Measurements from ENCODE around the gene METRNL. TPM values are rescaled to one million over a fixed set of nuclear protein-coding genes. Genes with fewer than 3 reads are reported as not detected.
"Not testable (repeated sequence)": the region's sequence is repeated elsewhere in the genome, so short reads cannot be mapped to it uniquely, and the experiment has no call there.

The METRNL gene, protein sequence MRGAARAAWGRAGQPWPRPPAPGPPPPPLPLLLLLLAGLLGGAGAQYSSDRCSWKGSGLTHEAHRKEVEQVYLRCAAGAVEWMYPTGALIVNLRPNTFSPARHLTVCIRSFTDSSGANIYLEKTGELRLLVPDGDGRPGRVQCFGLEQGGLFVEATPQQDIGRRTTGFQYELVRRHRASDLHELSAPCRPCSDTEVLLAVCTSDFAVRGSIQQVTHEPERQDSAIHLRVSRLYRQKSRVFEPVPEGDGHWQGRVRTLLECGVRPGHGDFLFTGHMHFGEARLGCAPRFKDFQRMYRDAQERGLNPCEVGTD
- total RNA-seq: 8.5 and 10.3 TPM in 2 replicates

DNA sequence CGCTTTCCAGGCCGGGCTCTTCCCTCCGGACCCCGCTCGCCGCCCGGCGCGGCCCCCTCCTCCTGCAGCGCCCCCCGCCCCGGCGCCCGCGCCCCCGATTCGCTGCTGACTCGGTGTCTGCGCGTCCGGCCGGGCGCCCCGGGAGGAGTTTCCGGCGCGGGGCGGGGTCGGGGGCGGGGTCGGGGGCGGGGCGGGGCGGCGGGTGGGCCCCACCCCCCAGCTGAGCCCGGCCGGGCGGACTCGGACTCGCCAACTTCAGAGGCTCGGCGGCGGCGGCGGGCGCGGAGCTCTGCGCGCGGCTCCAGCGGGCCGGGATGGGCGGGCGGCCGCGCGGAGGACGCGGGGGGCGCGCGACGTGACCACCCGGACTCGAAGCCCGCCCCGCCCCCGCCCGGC is at the start of gene METRNL:
TSS of gene METRNL (plus strand) at position 258 of the 396 bp plus-strand sequence. CDS start 207 bp downstream, outside the sequence.
- intact Hi-C loops (cut with micrococcal nuclease): loop anchor here (1.0 kb wide), 1 partner anchor 28 kb away; no protein-coding TSS in a partner anchor

DNA sequence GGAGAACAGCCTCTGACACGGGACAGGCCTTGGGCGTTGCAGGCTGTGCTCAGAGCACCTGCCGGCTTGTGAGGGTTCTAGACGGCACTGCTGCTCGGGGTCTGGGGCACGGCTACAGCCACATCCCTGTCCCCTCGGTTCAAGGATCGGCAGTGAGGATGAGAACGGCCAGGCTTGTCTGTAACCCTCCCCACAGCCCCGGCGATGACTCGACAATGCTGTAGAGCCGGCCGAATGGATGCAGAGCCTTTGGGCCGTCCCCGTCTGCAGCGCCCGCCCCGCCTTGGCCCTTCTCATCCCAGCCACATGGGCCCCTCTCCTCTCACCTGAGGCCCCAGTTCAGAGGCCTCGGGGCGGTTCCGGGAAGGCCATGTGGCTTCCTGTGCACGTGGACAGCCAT is 49.0 kb upstream of the METRNL start:
- intact Hi-C loops (cut with micrococcal nuclease): no loop called here

DNA sequence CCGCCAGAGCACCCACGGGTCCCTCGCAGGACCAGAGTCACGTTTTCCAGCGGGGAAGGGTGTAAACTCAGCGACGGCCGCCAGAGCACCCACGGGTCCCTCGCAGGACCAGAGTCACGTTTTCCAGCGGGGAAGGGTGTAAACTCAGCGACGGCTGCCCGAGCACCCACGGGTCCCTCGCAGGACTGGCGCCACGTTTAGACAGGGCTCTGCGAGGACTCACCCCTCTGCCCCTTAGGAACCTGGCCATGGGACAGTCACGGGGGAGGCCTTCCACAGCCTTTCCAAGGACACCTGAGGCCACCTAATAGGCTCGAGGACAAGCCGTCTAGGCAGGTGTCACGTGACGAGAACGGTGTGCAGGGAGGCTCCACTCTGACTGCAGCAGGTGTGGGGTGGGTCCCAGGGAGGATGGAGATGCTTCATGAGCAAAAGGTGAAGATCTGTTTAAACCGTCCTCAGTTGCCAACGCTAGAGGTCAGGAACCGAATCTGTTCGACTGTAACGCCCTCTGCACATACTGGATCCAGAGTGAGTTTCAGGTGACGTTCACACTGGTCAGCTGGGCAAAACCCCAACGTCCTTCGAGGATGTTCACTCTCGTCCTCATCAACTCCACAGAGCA is 48.0 kb upstream of the METRNL start:
- intact Hi-C loops (cut with micrococcal nuclease): no loop called here

DNA sequence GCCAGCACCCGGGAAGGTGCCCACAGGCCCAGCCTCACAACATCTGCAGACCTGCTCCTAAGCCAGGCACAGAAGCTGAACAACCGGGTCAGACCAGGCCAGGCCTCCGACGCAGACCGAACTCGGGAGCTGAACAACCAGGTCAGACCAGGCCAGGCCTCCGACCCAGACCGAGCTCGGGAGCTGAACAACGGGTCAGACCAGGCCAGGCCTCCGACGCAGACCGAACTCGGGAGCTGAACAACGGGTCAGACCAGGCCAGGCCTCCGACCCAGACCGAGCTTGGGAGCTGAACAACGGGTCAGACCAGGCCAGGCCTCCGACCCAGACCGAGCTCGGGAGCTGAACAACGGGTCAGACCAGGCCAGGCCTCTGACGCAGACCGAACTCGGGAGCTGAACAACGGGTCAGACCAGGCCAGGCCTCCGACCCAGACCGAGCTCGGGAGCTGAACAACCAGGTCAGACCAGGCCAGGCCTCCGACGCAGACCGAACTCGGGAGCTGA is 47.4 kb upstream of the METRNL start:
- intact Hi-C loops (cut with micrococcal nuclease): not testable (repeated sequence)

DNA sequence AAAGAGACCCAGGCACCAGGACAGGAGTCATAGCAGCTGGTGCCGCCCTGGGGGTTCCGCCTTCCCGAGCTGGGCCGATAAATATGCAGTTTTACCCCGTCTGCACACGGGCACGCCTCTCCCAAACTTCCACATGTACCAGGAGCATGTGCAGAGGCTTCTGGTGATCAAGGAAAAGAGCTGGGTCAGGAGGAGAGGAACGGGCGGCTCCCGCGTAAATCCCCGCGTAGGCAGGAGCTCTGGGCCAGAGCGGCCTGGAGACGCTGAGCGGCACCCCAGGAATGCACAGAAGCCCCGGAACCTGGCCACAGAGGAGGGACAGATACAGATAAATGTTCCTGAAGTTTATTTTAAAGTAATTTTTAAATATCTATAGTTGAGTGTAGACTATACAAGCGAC is 46.6 kb upstream of the METRNL start:
- intact Hi-C loops (cut with micrococcal nuclease): no loop called here

DNA sequence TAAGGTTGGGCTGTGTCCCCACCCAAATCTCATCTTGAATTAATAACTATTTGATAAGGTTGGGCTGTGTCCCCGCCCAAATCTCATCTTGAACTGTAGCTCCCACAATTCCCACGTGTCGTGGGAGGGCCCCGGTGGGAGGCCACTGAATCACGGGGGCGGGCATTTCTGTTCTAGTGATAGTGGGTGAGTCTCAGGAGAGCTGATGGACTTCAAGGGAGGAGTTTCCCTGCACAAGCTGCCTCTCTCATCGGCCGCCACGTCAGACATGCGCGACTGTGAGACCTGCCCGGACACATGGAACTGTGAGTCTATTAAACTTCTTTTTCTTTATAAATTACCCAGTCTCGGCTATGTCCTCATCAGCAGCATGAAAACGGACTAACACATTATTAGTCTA is 44.9 kb upstream of the METRNL start:
- intact Hi-C loops (cut with micrococcal nuclease): no loop called here

DNA sequence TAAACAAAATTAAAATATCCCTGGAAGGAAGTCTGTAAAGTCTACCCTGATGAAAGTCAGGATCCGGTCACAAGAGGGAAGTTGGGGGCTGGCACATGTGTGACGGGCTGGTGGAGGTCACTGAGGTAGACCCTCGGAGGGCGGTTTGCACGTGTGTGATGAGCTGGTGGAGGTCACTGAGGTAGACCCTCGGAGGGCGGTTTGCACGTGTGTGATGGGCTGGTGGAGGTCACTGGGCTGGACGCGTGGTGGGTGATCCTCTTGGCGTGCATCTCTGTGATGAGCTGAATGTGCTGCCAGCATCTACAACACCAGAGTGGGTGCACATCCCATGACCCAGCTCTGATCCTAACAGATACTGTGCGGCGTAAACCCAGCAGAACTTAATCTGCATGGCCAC is 43.7 kb upstream of the METRNL start:
- intact Hi-C loops (cut with micrococcal nuclease): no loop called here

DNA sequence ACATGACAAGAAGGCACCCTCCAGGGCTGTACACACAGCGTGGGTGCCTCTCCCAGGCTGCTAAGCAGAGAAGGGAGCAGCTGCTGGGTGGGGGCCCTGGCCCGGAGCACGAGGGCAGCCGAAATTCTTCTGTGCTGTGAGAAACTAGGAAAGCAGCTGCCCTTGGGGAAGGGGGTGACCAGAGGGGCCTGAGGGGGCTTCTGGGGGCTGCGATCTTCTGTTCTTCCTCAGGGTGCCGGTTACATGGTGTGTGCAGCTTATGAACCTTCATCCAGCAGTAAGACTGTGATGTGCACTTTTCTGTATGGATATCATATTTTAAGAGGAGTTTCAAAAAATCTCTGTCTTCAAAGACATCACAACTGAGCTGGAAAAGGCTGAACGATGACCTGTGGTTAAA is 43.2 kb upstream of the METRNL start:
- intact Hi-C loops (cut with micrococcal nuclease): no loop called here

DNA sequence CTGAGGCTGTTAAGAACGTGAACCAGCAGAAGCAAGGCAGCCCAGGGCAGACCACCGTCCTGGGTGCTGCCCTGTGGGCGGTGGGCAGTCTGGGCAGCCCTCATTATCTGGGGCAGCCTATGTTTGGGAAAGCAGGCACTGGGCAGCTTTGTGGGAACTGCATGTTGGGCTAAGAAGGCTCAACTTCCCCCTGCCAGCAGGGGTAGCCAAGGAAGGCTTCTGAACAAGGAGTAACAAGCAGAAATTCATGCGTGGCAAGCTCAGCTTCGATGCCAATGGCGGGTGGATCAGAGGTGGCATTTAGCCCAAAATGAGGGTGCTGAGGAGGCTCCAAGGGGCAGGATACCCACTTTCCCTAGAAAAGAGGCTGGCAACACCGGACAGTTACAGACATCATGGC is 42.7 kb upstream of the METRNL start:
- intact Hi-C loops (cut with micrococcal nuclease): no loop called here

DNA sequence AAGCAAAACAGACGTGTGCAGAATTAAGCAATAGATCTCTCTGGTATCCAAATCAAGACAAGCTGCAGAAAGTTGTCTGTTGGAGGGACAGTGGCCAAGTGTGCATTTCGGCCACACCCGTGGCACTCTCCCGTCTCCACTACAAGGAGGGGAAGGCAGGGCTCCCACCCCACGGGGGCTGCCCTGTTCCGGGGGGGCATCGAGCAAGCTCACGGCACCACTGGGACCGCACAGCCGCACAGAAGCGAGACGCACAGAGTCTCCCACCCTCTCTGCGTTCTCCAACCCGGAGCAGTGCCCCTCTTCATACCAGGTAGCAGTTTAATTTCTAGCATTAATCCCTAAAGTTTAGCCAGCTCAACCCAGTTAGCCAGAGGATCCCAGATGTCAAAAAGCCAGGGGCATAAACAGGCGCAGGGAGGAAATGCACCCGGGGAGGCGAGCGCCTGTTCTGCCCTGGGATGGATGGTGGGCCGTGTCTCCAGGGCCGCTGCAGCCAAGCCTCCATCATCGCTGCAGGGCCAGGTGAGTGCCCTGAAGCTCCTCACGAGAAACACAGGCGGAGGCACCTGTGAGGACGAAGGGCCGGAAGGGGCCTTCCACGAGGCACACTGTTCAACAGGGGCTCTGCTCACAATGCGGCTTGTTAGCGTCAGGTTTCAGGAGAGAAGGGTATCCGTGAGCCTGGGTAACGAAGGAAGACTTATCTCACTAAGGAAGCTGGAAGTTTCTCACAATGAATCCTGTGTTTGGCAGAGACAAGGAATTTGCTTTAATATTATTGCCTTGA is 42.1 kb upstream of the METRNL start:
- intact Hi-C loops (cut with micrococcal nuclease): no loop called here

DNA sequence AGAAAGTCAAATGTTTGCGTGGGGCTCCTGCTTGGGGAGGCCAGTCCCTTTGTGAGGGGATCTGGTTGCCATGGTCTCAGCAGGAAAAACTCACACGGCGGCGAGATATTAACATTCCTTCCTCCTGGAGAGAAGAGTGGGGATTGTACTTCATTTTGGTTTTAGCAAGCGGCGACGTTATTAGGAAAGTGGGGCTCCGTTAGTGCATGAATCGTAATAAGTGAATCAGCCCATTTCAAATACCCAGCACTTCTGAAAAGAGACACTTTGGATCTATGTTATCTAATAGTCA is 41.6 kb upstream of the METRNL start:
- intact Hi-C loops (cut with micrococcal nuclease): no loop called here

DNA sequence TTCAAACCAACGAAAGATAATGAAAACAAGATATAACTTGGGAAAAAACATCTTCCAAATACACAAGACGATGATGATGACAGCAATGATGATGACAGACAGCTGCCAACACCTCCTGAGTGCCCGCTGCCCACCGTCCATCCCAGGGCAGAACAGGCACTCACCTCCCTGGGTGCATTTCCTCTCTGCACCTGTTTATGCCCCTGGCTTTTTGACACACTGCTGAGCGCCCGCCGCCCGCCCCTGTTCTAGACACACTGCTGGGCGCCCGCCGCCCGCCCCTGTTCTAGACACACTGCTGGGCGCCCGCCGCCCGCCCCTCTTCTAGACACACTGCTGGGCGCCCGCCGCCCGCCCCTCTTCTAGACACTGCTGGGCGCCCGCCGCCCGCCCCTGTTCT is 40.4 kb upstream of the METRNL start:
- intact Hi-C loops (cut with micrococcal nuclease): not testable (repeated sequence)

DNA sequence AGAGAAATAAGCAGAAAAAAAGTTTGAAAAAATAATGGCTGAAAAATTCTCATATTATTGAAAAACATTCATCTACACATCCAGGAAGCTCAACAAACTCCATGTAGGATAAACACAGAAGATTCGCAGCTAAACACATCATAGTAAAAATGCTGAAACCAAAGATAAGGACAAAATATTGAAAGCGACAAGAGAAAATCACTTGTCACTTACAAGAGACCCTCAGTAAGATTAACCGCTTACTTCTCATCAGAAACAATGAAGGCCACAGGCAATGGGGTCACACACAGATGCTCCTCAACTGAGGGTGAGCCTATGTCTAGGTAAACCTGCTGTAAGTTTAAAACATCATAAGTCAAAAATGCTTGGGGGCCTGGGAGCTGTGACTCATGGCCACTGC is 38.1 kb upstream of the METRNL start:
- intact Hi-C loops (cut with micrococcal nuclease): no loop called here

DNA sequence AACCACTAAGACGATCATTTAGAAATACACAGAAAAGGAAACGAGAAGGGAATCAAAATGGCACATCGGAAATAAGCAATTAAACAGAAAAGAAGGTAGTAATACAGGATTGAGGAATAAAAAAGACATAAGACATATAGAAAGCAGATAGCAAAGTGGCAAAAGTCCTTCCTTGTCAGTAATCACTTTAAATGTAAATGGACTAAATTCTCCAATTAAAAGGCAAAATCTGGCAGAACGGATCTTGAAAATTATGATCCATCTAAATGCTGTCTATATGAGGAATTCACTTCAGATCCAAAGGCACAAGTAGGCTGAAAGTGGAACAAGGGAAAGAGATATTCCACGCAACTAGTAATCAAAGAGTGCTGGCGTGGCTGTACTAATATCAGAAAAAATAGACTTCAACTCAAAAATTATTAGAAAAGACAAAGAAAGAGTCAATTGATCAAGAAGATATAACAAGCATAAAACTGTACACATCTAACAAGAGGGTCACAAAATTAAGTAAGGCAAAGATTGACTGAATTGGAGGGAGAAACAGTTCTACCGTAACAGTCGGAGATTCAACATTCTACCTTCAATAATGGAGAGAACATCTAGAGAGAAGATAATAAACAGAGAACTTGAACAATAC is 36.8 kb upstream of the METRNL start:
- intact Hi-C loops (cut with micrococcal nuclease): no loop called here

DNA sequence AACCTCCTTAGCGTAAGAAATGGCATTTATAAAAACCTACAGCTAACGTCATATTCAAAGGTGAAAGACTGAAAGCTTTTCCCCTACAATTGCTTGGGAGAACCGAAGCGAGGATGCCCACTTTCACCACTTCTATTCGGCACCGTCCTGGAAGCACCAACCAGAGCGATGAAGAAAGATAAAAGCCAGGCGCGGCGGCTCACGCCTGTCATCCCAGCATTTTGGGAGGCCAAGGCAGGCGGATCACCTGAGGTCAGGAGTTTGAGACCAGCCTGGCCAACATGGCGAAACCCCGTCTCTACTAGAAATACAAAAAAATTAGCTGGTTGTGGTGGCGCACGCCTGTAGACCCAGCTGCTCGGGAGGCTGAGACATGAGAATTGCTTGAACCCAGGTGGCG is 34.9 kb upstream of the METRNL start:
- intact Hi-C loops (cut with micrococcal nuclease): not testable (repeated sequence)

DNA sequence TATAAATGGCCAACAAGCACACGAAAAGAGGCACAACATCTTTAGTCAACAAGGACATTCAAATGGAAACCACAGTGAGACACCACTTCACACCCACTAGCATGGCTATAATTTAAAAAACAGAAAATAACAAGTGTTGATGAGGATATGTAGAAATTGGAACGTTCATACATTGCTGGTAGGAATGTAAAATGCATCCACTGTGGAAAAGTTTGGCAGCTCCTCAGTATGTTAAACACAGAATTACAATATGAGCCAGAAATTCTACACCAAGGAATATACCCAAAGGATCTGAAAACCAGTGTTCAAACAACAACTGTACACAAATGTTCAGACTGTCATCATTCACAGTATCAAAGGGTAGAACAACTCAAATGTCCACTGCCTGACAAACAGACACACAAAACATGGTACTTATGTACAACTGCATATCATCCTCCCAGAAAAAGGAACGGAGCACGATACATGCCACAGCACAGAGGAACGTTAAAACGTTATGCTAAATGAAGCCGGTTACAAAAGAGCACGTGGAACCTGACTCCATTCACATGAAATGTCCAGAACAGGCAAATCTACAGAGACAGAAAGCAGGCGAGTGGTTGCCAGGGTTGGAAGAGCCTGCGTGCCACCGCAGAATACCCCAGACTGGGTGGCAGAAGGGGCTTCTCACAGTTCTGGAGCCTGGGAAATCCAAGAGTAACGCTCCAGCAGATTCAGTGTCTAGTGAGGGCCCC is 32.8 kb upstream of the METRNL start:
- intact Hi-C loops (cut with micrococcal nuclease): no loop called here

DNA sequence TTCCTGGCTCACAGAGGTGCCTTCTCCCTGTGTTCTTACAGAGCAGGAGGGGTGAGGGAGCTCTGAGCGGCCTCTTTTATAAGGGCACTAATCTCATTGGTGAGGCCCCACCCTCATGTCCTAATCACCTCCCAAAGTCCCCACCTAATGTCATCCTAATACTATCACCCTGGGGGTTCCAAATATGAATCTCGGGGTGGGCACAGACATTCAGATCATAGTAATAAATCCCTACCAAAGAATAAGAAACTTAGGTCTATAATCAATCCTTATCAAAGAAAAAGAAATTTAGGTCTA is 32.3 kb upstream of the METRNL start:
- intact Hi-C loops (cut with micrococcal nuclease): no loop called here

DNA sequence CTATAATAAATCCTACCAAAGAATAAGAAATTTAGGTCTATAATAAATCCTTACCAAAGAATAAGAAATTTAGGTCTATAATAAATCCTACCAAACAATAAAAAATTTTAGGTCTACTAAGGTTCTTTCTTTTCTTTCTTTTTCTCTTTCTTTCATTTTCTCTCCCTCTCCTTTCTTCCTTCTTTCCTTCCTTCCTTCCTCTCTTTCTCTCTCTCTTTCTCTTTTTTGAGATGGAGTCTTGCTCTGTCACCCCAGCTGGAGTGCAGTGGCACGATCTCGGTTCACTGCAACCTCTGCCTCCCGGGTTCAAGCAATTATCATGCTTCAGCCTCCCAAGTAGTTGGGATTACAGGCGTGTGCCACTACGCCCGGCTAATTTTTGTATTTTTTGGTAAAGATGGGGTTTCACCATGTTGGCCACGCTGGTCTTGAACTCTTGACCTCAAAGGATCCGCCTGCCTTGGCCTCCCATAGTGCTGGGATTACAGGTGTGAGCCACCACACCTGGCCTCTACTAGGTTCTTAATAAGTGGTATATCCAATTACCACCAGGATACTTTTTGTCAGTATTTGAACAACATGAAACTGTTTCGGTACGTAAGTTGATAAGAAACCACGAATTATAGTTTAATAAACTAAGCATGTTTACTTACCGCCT is 31.5 kb upstream of the METRNL start:
- intact Hi-C loops (cut with micrococcal nuclease): not testable (repeated sequence)

DNA sequence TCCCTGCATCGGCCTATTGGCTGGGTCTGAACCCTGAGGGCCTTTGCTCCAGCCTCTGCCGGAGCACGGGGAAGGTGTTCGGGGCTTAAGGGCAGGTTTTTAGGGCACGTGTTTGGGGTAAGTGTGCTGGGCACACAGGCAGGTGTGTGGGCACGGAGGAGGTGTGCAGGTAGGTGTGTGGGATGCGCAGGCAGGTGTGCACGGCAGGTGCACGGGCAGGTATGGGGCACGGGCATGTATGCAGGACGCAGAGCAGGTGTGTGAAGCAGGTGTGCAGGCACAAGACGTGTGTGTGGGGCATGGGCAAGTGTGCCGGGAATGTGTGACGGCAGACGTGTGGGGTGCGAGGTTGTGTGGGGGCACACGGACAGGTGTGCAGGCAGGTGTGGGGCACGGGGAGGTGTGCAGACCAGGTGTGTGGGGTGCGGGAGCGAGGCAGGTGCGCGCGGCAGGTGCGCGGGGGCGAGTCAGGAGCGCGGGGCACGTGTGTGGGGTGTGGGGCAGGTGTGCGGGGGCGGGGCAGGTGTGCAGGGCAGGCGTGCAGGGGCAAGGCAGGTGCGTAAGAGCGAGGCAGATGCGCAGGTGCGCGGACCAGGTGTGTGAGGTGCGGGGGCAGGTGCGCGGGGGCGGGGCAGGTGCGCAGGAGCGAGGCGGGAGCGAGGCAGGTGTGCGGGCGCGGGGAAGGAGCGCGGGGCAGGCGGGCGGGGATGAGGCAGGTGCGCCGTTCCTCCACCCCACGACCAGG is 28.6 kb upstream of the METRNL start:
- intact Hi-C loops (cut with micrococcal nuclease): loop anchor here (1.0 to 5.0 kb wide), 2 partner anchors 28 to 64 kb away; partner anchors contain the start of gene METRNL
